GM19455 (cell line): ENCODE results near the gene RELB.
A peak's percentile ranks its signal among the peaks of the same experiment; 100 is the strongest.
"Not testable (repeated sequence)": the region's sequence is repeated elsewhere in the genome, so short reads cannot be mapped to it uniquely, and the experiment has no call there.

ENCODE experiments used
- ATAC-seq: cut with Tn5 transposase; IDR thresholded peaks from one replicate; pipeline ENCODE4 v1.9.1; 2021; ENCODE audit not compliant: unreplicated experiment

Gene RELB

GRCh38 chr19:45001087-45001739 lies at the start of gene RELB:
Gene RELB, plus strand, starts transcription at chr19:45001464. Its CDS starts 116 bp downstream, at chr19:45001580.
- ATAC-seq = peak; percentile 45

- no peak for ATAC-seq
Observed at GRCh38 chr19:44954278-44954648, 47.0 kb upstream of the RELB start.

- ATAC-seq = peak; percentile 77
Observed at GRCh38 chr19:44954649-44955504, 46.4 kb upstream of the RELB start, which contains the start of gene CLPTM1. Gene CLPTM1, plus strand, starts transcription at chr19:44955380. Its CDS starts 16 bp downstream, at chr19:44955396.

GRCh38 chr19:44955505-44956439 lies 45.5 kb upstream of the RELB start:
- ATAC-seq = no peak

- no peak for ATAC-seq
Observed at GRCh38 chr19:44957526-44957925, 43.7 kb upstream of the RELB start.

GRCh38 chr19:44958090-44958489 lies 43.2 kb upstream of the RELB start:
- no peak for ATAC-seq

GRCh38 chr19:44959691-44960090 lies 41.6 kb upstream of the RELB start:
- ATAC-seq = no peak

GRCh38 chr19:44960906-44961728 lies 40.1 kb upstream of the RELB start:
- ATAC-seq = no peak

GRCh38 chr19:44961821-44962220 lies 39.4 kb upstream of the RELB start:
- no peak for ATAC-seq

- no peak for ATAC-seq
Observed at GRCh38 chr19:44968118-44968517, 33.1 kb upstream of the RELB start.

- no peak for ATAC-seq
Observed at GRCh38 chr19:44968670-44969069, 32.6 kb upstream of the RELB start.

- no peak for ATAC-seq
Observed at GRCh38 chr19:44969437-44969836, 31.8 kb upstream of the RELB start.

GRCh38 chr19:44971451-44971850 lies 29.8 kb upstream of the RELB start:
- ATAC-seq = not testable (repeated sequence)

- no peak for ATAC-seq
Observed at GRCh38 chr19:44972802-44973201, 28.5 kb upstream of the RELB start.

- ATAC-seq = no peak
Observed at GRCh38 chr19:44973982-44974735, 27.1 kb upstream of the RELB start.

GRCh38 chr19:44974857-44975256 lies 26.4 kb upstream of the RELB start:
- ATAC-seq = no peak

GRCh38 chr19:44975444-44975843 lies 25.8 kb upstream of the RELB start:
- no peak for ATAC-seq

GRCh38 chr19:44984005-44984404 lies 17.3 kb upstream of the RELB start:
- ATAC-seq = no peak

- ATAC-seq = no peak
Observed at GRCh38 chr19:44985445-44985844, 15.8 kb upstream of the RELB start.

GRCh38 chr19:44986389-44986788 lies 14.9 kb upstream of the RELB start:
- no peak for ATAC-seq
